BLaER1 (cell line): ENCODE measurements around the gene RSRC1.

ENCODE experiments used
- H3K27ac ChIP-seq: shearing (Covaris generic); formaldehyde crosslinking; 2 replicates; pipeline ENCODE4 v1.8.1; 2022
- H3K27me3 ChIP-seq: shearing (Covaris generic); formaldehyde crosslinking; 2 replicates; pipeline ENCODE4 v1.8.1; 2022
- H3K36me3 ChIP-seq: shearing (Covaris generic); formaldehyde crosslinking; 2 replicates; pipeline ENCODE4 v1.8.1; 2022
- H3K4me1 ChIP-seq: shearing (Covaris generic); formaldehyde crosslinking; 2 replicates; pipeline ENCODE4 v1.8.1; 2022
- H3K4me2 ChIP-seq: shearing (Covaris generic); formaldehyde crosslinking; 2 replicates; pipeline ENCODE4 v1.8.1; 2022
- H3K4me3 ChIP-seq: shearing (Covaris generic); formaldehyde crosslinking; 2 replicates; pipeline ENCODE4 v1.8.1; 2022
- H3K9ac ChIP-seq: shearing (Covaris generic); formaldehyde crosslinking; 2 replicates; pipeline ENCODE4 v1.8.1; 2022
- H3K9me3 ChIP-seq: shearing (Covaris generic); formaldehyde crosslinking; 2 replicates; pipeline ENCODE4 v1.8.1; 2022
- H4K20me1 ChIP-seq: shearing (Covaris generic); formaldehyde crosslinking; 2 replicates; pipeline ENCODE4 v1.8.1; 2022
- Cebpa-rat ChIP-seq: shearing (Covaris generic); IDR thresholded peaks from 2 replicates; pipeline ENCODE4 v1.8.1; 2022

RSRC1 gene

GRCh38 chr3:158559504-158559903 is 449.6 kb downstream of the RSRC1 start:
- H3K27ac ChIP-seq = no peak overlapping the region
- H3K27me3 ChIP-seq = no peaks in the 10 kb centered on the region
- H3K9me3 ChIP-seq = no peaks in the 10 kb centered on the region
- TF ChIP-seq Cebpa-rat = no peak
- H3K4me1 ChIP-seq = no peaks in the 10 kb centered on the region
- no peak overlapping the region for H3K9ac ChIP-seq
- no peaks in the 10 kb centered on the region for H4K20me1 ChIP-seq
- H3K4me2 ChIP-seq = no peak overlapping the region
- no peak overlapping the region for H3K4me3 ChIP-seq
- H3K36me3 ChIP-seq = no peaks in the 10 kb centered on the region

- H3K27ac ChIP-seq = no peak overlapping the region
- H4K20me1 ChIP-seq = no peaks in the 10 kb centered on the region
- H3K4me2 ChIP-seq = no peak overlapping the region
- H3K4me1 ChIP-seq = no peaks in the 10 kb centered on the region
- no peaks in the 10 kb centered on the region for H3K36me3 ChIP-seq
- no peak overlapping the region for H3K9ac ChIP-seq
- 0 out of 2 replicates have a peak, but pooled peaks cover 5% of the 10 kb centered on the region for H3K9me3 ChIP-seq
- H3K27me3 ChIP-seq = no peaks in the 10 kb centered on the region
- no peak overlapping the region for H3K4me3 ChIP-seq
- no peak for TF ChIP-seq Cebpa-rat
Measured at GRCh38 chr3:158560979-158561378, 451.1 kb downstream of the RSRC1 start.

GRCh38 chr3:158562674-158563073 is 452.8 kb downstream of the RSRC1 start:
- Histone ChIP-seq H3K36me3 (no peaks in the 10 kb centered on the region), H3K9ac (no peak overlapping the region), H3K4me2 (no peak overlapping the region), H4K20me1 (no peaks in the 10 kb centered on the region), H3K4me1 (no peaks in the 10 kb centered on the region), H3K27ac (no peak overlapping the region), H3K4me3 (no peak overlapping the region), H3K27me3 (no peaks in the 10 kb centered on the region), H3K9me3 (0 out of 2 replicates have a peak, but pooled peaks cover 5% of the 10 kb centered on the region)
- no peak for TF ChIP-seq Cebpa-rat

GRCh38 chr3:158563076-158563475 is 453.2 kb downstream of the RSRC1 start:
- Histone ChIP-seq H3K27ac (no peak overlapping the region), H3K36me3 (no peaks in the 10 kb centered on the region), H3K27me3 (no peaks in the 10 kb centered on the region), H3K4me2 (no peak overlapping the region), H3K9me3 (0 out of 2 replicates have a peak, but pooled peaks cover 5% of the 10 kb centered on the region), H4K20me1 (no peaks in the 10 kb centered on the region), H3K4me3 (no peak overlapping the region), H3K9ac (no peak overlapping the region), H3K4me1 (no peaks in the 10 kb centered on the region)
- TF ChIP-seq Cebpa-rat = no peak

GRCh38 chr3:158565076-158565475 is 455.2 kb downstream of the RSRC1 start:
- Histone ChIP-seq H3K27ac (no peak overlapping the region), H3K4me1 (0 out of 2 replicates have a peak, but pooled peaks cover 4% of the 10 kb centered on the region), H3K4me3 (no peak overlapping the region), H3K36me3 (no peaks in the 10 kb centered on the region), H3K27me3 (no peaks in the 10 kb centered on the region), H3K4me2 (no peak overlapping the region), H3K9ac (no peak overlapping the region), H4K20me1 (no peaks in the 10 kb centered on the region), H3K9me3 (0 out of 2 replicates have a peak, but pooled peaks cover 5% of the 10 kb centered on the region)
- no peak for TF ChIP-seq Cebpa-rat

GRCh38 chr3:158568784-158569183 is 458.9 kb downstream of the RSRC1 start:
- Histone ChIP-seq H3K4me3 (no peak overlapping the region), H3K9ac (no peak overlapping the region), H4K20me1 (no peaks in the 10 kb centered on the region), H3K4me1 (0 out of 2 replicates have a peak, but pooled peaks cover 4% of the 10 kb centered on the region), H3K9me3 (peaks cover 13% of the 10 kb centered on the region), H3K27ac (no peak overlapping the region), H3K4me2 (no peak overlapping the region), H3K36me3 (no peaks in the 10 kb centered on the region), H3K27me3 (no peaks in the 10 kb centered on the region)
- no peak for TF ChIP-seq Cebpa-rat

- no peaks in the 10 kb centered on the region for H3K27me3 ChIP-seq
- no peak overlapping the region for H3K27ac ChIP-seq
- H4K20me1 ChIP-seq = no peaks in the 10 kb centered on the region
- peaks cover 13% of the 10 kb centered on the region for H3K9me3 ChIP-seq
- no peak overlapping the region for H3K9ac ChIP-seq
- 0 out of 2 replicates have a peak, but pooled peaks cover 4% of the 10 kb centered on the region for H3K4me1 ChIP-seq
- TF ChIP-seq Cebpa-rat = no peak
- H3K4me3 ChIP-seq = no peak overlapping the region
- H3K36me3 ChIP-seq = no peaks in the 10 kb centered on the region
- no peak overlapping the region for H3K4me2 ChIP-seq
Measured at GRCh38 chr3:158569794-158570193, 459.9 kb downstream of the RSRC1 start.

- Histone ChIP-seq H3K9ac (no peak within 1 kb of the TSS), H3K36me3 (no peaks in the 10 kb centered on the region), H3K27ac (no peak within 1 kb of the TSS), H3K4me2 (no peak within 1 kb of the TSS), H3K9me3 (peaks cover 8% of the 10 kb centered on the region), H3K27me3 (no peaks in the 10 kb centered on the region), H3K4me1 (0 out of 2 replicates have a peak, but pooled peaks cover 4% of the 10 kb centered on the region), H4K20me1 (no peaks in the 10 kb centered on the region), H3K4me3 (no peak within 1 kb of the TSS)
- no peak for TF ChIP-seq Cebpa-rat
Measured at GRCh38 chr3:158570999-158571702, 461.3 kb downstream of the RSRC1 start, which contains the start of gene MLF1. Gene MLF1 (plus strand): TSS chr3:158571194. CDS start chr3:158571301, 107 bp downstream.

- Histone ChIP-seq H3K27ac (no peak overlapping the region), H3K4me1 (0 out of 2 replicates have a peak, but pooled peaks cover 4% of the 10 kb centered on the region), H3K36me3 (no peaks in the 10 kb centered on the region), H3K9ac (no peak overlapping the region), H3K4me2 (no peak overlapping the region), H3K27me3 (no peaks in the 10 kb centered on the region), H3K4me3 (no peak overlapping the region), H3K9me3 (peaks cover 8% of the 10 kb centered on the region), H4K20me1 (no peaks in the 10 kb centered on the region)
- no peak for TF ChIP-seq Cebpa-rat
Measured at GRCh38 chr3:158571969-158572765, 462.3 kb downstream of the RSRC1 start.

- peaks cover 8% of the 10 kb centered on the region for H3K9me3 ChIP-seq
- H3K4me3 ChIP-seq = no peak overlapping the region
- no peaks in the 10 kb centered on the region for H3K27me3 ChIP-seq
- H3K36me3 ChIP-seq = no peaks in the 10 kb centered on the region
- no peak overlapping the region for H3K27ac ChIP-seq
- 0 out of 2 replicates have a peak, but pooled peaks cover 4% of the 10 kb centered on the region for H3K4me1 ChIP-seq
- no peak overlapping the region for H3K9ac ChIP-seq
- TF ChIP-seq Cebpa-rat = no peak
- no peak overlapping the region for H3K4me2 ChIP-seq
- H4K20me1 ChIP-seq = no peaks in the 10 kb centered on the region
Measured at GRCh38 chr3:158572766-158573060, 462.8 kb downstream of the RSRC1 start.
